ENCODE data around the gene CYP46A1.
"Not testable (repeated sequence)": the region's sequence is repeated elsewhere in the genome, so short reads cannot be mapped to it uniquely, and the experiment has no call there.

CYP46A1 gene

DNA sequence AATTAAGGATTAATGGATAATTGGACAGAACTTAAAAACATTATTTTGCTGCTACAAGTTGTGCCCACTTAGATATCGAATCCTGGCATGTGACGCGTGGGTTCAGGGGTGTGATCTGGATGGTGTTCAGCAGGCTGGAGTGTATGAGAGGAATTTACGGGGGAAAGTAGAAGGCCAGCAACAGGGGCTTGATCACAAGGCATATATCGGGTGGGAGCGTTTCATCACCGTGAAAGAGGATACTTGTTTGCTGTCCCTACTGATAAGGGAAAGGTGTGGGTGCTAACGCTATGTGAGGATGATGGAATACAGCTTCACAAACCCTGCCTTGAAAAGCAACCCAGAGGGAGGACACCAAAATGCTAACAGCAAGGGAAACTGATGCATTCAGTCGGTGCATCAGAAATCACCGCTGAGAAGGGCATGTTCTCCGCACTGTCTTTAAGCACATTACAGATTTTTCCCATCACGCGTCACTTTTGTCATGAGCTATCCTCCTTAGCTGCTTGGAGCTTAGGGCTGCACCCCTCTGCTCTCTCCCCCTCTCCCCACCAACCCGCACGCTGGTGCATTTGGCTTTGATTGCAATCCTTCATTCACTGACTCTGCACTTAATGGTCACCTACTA, 25.8 kb upstream of the CYP46A1 start:
- DNase-seq (ENCODE audit: low spot score) = no peak
- no peak for TF ChIP-seq CTCF (IDR thresholded peaks at IDR 0.05; ENCODE audit: extremely low read depth, missing control alignments)

DNA sequence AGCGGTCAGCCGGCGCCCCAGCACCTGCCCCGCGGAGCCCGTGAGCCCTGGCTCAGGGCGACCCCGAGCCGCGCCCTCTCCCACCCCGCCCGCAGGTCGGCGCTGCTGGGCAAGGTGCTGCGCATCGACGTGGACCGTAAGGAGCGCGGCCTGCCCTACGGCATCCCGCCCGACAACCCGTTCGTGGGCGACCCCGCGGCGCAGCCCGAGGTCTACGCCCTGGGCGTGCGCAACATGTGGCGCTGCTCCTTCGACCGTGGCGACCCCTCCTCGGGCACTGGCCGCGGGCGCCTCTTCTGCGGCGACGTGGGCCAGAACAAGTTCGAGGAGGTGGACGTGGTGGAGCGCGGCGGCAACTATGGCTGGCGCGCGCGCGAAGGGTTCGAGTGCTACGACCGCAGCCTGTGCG, 24.8 kb upstream of the CYP46A1 start:
- no peak for TF ChIP-seq CTCF (IDR thresholded peaks at IDR 0.05; ENCODE audit: extremely low read depth, missing control alignments)
- no peak for DNase-seq (ENCODE audit: low spot score)

DNA sequence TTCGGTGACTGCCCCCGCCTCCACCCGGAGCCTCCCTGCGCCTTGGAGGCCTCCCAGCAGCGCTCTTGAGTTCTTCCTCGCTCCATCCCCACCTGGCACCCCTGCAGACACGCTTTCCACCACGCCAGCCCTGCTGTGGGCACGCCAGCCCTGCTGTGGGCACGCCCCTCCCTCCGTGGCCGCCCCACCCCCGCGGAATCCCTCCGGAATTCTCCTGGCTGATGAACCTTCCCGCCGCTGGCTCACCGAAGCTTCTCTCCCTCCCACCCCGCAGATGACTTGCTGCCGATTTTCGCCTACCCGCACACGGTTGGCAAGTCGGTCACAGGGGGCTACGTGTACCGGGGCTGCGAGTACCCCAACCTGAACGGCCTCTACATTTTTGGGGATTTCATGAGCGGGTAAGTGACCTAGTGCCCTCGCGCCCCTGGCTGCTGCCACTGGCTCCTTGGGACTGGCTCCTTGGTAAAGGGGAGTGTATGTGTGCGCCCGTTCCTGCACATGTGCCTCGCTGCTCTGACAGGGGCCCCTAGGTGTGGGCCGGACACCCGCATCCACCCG, 24.0 kb upstream of the CYP46A1 start:
- TF ChIP-seq CTCF (IDR thresholded peaks at IDR 0.05; ENCODE audit: extremely low read depth, missing control alignments) = no peak
- no peak for DNase-seq (ENCODE audit: low spot score)

GRCh38 chr14:99660794-99661193, 23.3 kb upstream of the CYP46A1 start:
- TF ChIP-seq CTCF (IDR thresholded peaks at IDR 0.05; ENCODE audit: extremely low read depth, missing control alignments) = no peak
- no peak for DNase-seq (ENCODE audit: low spot score)

DNA sequence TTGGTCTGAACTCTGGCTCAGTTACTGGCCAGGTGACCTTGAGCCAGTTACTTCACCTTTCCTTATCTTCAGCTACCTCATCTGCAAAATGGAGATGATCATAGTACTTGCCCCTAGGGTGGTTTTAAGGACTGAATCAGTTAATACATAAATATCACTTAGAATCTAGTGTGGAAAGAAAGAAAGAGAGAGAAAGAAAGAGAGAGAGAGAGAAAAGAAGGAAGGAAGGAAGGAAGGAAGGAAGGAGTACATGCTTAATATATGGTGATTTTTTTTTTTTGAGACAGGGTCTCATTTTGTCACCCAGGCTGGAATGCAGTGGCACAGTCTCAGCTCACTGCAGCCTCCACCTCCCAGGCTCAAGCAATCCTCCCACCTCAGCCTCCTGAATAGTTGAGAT, 22.9 kb upstream of the CYP46A1 start:
- DNase-seq (ENCODE audit: low spot score) = not testable (repeated sequence)

DNA sequence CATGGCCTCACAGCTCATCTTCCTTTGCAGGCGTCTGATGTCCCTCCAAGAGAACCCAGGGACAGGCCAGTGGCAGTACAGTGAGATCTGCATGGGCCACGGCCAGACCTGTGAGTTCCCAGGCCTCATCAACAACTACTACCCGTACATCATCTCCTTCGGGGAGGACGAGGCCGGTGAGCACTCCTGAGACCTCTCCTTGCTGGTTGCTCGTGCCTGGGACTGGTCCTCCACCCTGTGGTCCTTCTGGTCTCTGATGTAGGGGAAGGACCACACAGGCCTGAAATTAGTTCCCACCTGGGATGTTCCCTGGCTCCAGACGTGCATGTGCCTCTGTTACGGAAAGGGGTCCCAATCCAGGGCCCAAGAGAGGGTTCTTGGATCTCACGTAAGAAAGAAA, 21.3 kb upstream of the CYP46A1 start:
- TF ChIP-seq CTCF (IDR thresholded peaks at IDR 0.05; ENCODE audit: extremely low read depth, missing control alignments) = no peak
- no peak for DNase-seq (ENCODE audit: low spot score)

GRCh38 chr14:99663386-99664057, 20.6 kb upstream of the CYP46A1 start:
- no peak for TF ChIP-seq CTCF (IDR thresholded peaks at IDR 0.05; ENCODE audit: extremely low read depth, missing control alignments)
- DNase-seq (ENCODE audit: low spot score) = no peak

All from GM20000 (cell line).